Liver (tissue), 9 donors: ENCODE data around the gene AP1M2. TPM values are rescaled to one million over a fixed set of nuclear protein-coding genes. Genes with fewer than 3 reads are reported as not detected.
A peak's percentile ranks its signal among the peaks of the same experiment; 100 is the strongest.

Source experiments
- DNase-seq: peaks from one replicate; pipeline ENCODE4 v3.0.0-alpha.2; 2017; ENCODE audit warnings: low spot score
- H3K27ac ChIP-seq, 2 donors: one replicate each; pipeline ENCODE4 v1.7.0; 2013; ENCODE audit warnings: inconsistent platforms in 2 of 2, low read length in 2 of 2, control low read depth in 1 of 2, low read depth in 1 of 2, mild to moderate bottlenecking in 1 of 2
- H3K27me3 ChIP-seq, 4 donors: one replicate each; pipeline versions ENCODE4 v1.6.1 to v1.7.0; 2013; ENCODE audit warnings: low read length in 3 of 4, inconsistent platforms in 1 of 4, mild to moderate bottlenecking in 1 of 4, moderate library complexity in 1 of 4; ENCODE audit not compliant: control insufficient read depth in 4 of 4, insufficient read depth in 4 of 4
- H3K36me3 ChIP-seq, 4 donors: one replicate each; pipeline versions ENCODE4 v1.6.1 to v1.7.0; 2013; ENCODE audit warnings: low read length in 3 of 4, mild to moderate bottlenecking in 3 of 4, low read depth in 1 of 4, moderate library complexity in 1 of 4; ENCODE audit not compliant: control insufficient read depth in 4 of 4, insufficient read depth in 3 of 4
- H3K4me1 ChIP-seq, 4 donors: one replicate each; pipeline versions ENCODE4 v1.6.1 to v1.7.0; 2013; ENCODE audit warnings: low read length in 3 of 4, mild to moderate bottlenecking in 3 of 4, moderate library complexity in 1 of 4; ENCODE audit not compliant: control insufficient read depth in 4 of 4, insufficient read depth in 4 of 4
- H3K4me3 ChIP-seq, 3 donors: one replicate each; pipeline versions ENCODE4 v1.6.1 to v1.7.0; 2013; ENCODE audit warnings: low read length in 3 of 3, control low read depth in 1 of 3, low read depth in 1 of 3, mild to moderate bottlenecking in 1 of 3
- H3K9ac ChIP-seq, 2 donors: one replicate each; pipeline ENCODE4 v1.7.0; 2013; ENCODE audit warnings: low read length in 2 of 2, mild to moderate bottlenecking in 2 of 2, moderate library complexity in 2 of 2, control low read depth in 1 of 2, low read depth in 1 of 2
- H3K9me3 ChIP-seq, 4 donors: one replicate each; pipeline versions ENCODE4 v1.6.1 to v1.7.0; 2013; ENCODE audit warnings: low read length in 3 of 4; ENCODE audit not compliant: control insufficient read depth in 4 of 4
- CTCF ChIP-seq: fragments of 150-350 bp; IDR thresholded peaks from 2 replicates; pipeline ENCODE4 v1.5.1; 2017; ENCODE audit warnings: improper control_type of control experiment, low read depth, low read length; ENCODE audit not compliant: missing input control
- EGR1 ChIP-seq, 2 donors: IDR thresholded peaks; 2 replicates each; pipeline ENCODE4 v1.6.1; 2016 to 2018; ENCODE audit warnings: antibody characterized with exemption in 2 of 2, low read depth in 2 of 2
- FOXA1 ChIP-seq: IDR thresholded peaks from 2 replicates; pipeline ENCODE4 v1.6.1; 2016; ENCODE audit warnings: antibody characterized with exemption
- FOXA2 ChIP-seq: IDR thresholded peaks from 2 replicates; pipeline ENCODE4 v1.6.1; 2016; ENCODE audit warnings: antibody characterized with exemption
- GABPA ChIP-seq, 2 donors: IDR thresholded peaks in 1 of 2; conservative IDR thresholded peaks in 1 of 2; 2 replicates each; pipeline ENCODE4 v1.6.1; 2016; ENCODE audit warnings: antibody characterized with exemption in 2 of 2, mild to moderate bottlenecking in 1 of 2, moderate library complexity in 1 of 2
- HNF4A ChIP-seq, 2 donors: conservative IDR thresholded peaks; 2 replicates each; pipeline ENCODE4 v1.6.1; 2016; ENCODE audit warnings: antibody characterized with exemption in 2 of 2, mild to moderate bottlenecking in 2 of 2
- HNF4G ChIP-seq: IDR thresholded peaks from 2 replicates; pipeline ENCODE4 v1.6.1; 2016; ENCODE audit warnings: antibody characterized with exemption
- JUND ChIP-seq, 2 donors: IDR thresholded peaks; 2 replicates each; pipeline ENCODE4 v1.6.1; 2016; ENCODE audit warnings: antibody characterized with exemption in 2 of 2
- NR2F2 ChIP-seq: IDR thresholded peaks from 2 replicates; pipeline ENCODE4 v1.6.1; 2016; ENCODE audit warnings: antibody characterized with exemption
- RAD21 ChIP-seq, 2 donors: IDR thresholded peaks; 2 replicates each; pipeline ENCODE4 v1.6.1; 2016; ENCODE audit warnings: antibody characterized with exemption in 2 of 2, mild to moderate bottlenecking in 2 of 2
- REST ChIP-seq: IDR thresholded peaks from 2 replicates; pipeline ENCODE4 v1.6.1; 2016; ENCODE audit warnings: antibody characterized with exemption, mild to moderate bottlenecking
- RXRA ChIP-seq, 2 donors: IDR thresholded peaks; 2 replicates each; pipeline ENCODE4 v1.6.1; 2017 to 2018; ENCODE audit warnings: antibody characterized with exemption in 2 of 2, mild to moderate bottlenecking in 1 of 2
- SP1 ChIP-seq: IDR thresholded peaks from 2 replicates; pipeline ENCODE4 v1.6.1; 2018; ENCODE audit warnings: antibody characterized with exemption, mild to moderate bottlenecking
- TAF1 ChIP-seq: conservative IDR thresholded peaks from 2 replicates; pipeline ENCODE4 v1.6.1; 2016; ENCODE audit warnings: antibody characterized with exemption, mild to moderate bottlenecking
- YY1 ChIP-seq: IDR thresholded peaks from 2 replicates; pipeline ENCODE4 v1.6.1; 2016; ENCODE audit warnings: antibody characterized with exemption, mild to moderate bottlenecking
- ZBTB33 ChIP-seq: IDR thresholded peaks from 2 replicates; pipeline ENCODE4 v1.6.1; 2016; ENCODE audit warnings: antibody characterized with exemption
- WGBS: extraction: QIAGEN DNeasy Blood & Tissue Kit; methylation state at CpG from one replicate; pipeline ENCODE4 v1.1.7; 2013; 5-methylcytosine and 5-hydroxymethylcytosine counted together
- polyA plus RNA-seq, 2 donors: library from polyadenylated mRNA; stranded (reverse) in 1 of 2; unstranded in 1 of 2; fragments of 200-250 nt in 1 of 2; fragments of >200 nt in 1 of 2; fragmentation: Nextera tagmentation in 1 of 2; extraction: Ambion mirVana in 1 of 2; gene quantifications; one replicate each; pipeline versions ENCODE4 v1.2.1 to v1.2.3, GENCODE V29; 2013 to 2015
- total RNA-seq, 2 donors: library from RNA; depleted of rRNA; stranded (reverse); fragments of >200 nt; gene quantifications; one replicate each; pipeline ENCODE4 v1.2.3, GENCODE V29; 2014
- TF ChIP-seq, protein P1 (sequence below): IDR thresholded peaks from 2 replicates; pipeline ENCODE4 v1.6.1; 2016; ENCODE audit warnings: antibody characterized with exemption
- TF ChIP-seq, protein P2 (sequence below): IDR thresholded peaks from 2 replicates; pipeline ENCODE4 v1.6.1; 2016; ENCODE audit warnings: antibody characterized with exemption
- donor health status: healthy.
- donor health status: healthy.
- donor health status: healthy.
- donor health status: healthy.
- donor health status: healthy.

AP1M2 gene
- total and polyA plus RNA-seq, 4 donors: 0.42 to 1.3 (median 0.70) TPM

DNA sequence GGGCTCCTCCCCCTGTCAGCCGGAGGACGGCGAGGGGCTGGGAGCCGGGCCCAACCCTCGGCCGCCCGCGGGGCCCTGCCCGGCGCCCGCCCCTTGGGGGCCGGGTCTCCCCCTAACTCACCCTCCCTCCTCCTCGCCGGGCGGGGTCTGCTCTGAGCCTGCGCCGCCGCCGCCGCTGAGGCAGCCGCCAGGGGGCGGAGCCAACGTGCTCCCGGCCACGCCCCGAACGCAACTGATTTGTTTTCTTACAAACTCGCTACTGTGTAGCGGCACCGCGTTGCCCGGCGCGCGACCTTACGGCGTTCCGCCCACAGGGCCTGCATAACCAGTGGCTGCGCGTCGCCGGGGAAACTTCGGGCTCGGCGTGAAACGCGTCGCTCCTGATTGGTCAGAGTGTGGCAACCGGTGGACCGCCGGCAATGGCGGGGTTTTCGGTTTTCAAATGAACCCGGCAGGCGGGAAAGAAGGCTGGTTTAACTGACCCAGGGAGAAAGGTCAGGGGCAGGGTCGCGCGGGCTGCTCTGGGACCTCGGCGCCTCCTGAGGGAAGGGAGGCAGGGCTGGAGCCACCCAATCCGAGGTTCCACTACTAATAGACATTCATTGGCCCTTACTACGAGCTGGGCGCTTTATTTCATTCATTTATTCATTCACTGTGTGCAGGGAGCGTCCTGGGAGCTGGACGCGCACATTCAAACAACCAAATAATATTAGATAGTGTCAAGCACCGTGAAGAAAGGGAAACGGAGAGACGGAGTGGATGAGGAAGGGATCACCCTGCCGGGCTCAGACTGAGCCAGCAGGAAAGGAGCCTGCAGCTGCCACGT, 18.1 kb downstream of the AP1M2 start, which contains the start of gene CDKN2D:
Gene CDKN2D (minus strand): TSS at position 154 of the 826 bp plus-strand sequence. CDS start 326 bp downstream, outside the sequence.
- Histone ChIP-seq H3K9ac (peak within 1 kb of the TSS; percentile 22 to 58), H3K4me1 (peaks cover 13 to 41% (median 23%) of the 10 kb centered on the region in 4 donors), H3K4me3 (peak within 1 kb of the TSS; percentile 54 to 91 (median 55)), H3K9me3 (no peaks in the 10 kb centered on the region), H3K27ac (peak within 1 kb of the TSS; percentile 46 to 65), H3K36me3 (no peaks in the 10 kb centered on the region), H3K27me3 (no peaks in the 10 kb centered on the region)
- TF ChIP-seq REST: peak; percentile 34
- peak; percentile 46 for TF ChIP-seq FOXA1
- TF ChIP-seq JUND (IDR thresholded peaks at IDR 0.05): no peak
- TF ChIP-seq, protein P1, sequence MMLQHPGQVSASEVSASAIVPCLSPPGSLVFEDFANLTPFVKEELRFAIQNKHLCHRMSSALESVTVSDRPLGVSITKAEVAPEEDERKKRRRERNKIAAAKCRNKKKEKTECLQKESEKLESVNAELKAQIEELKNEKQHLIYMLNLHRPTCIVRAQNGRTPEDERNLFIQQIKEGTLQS: no peak
- TF ChIP-seq YY1: peak; percentile 88
- TF ChIP-seq RAD21 (IDR thresholded peaks at IDR 0.05): no peak
- TF ChIP-seq CTCF: peak; percentile 43
- TF ChIP-seq, protein P2, sequence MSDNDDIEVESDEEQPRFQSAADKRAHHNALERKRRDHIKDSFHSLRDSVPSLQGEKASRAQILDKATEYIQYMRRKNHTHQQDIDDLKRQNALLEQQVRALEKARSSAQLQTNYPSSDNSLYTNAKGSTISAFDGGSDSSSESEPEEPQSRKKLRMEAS: peak; percentile 75
- TF ChIP-seq HNF4A (conservative IDR thresholded peaks at IDR 0.05): peak in 1 of 2 donors; percentile 2
- peak; percentile 56 to 72 for TF ChIP-seq RXRA (IDR thresholded peaks at IDR 0.05)
- peak in 1 of 2 donors; percentile 55 for TF ChIP-seq EGR1 (IDR thresholded peaks at IDR 0.05; ENCODE audit: low read depth in 2 of 2)
- TF ChIP-seq FOXA2: no peak
- peak; percentile 77 for TF ChIP-seq ZBTB33
- no peak for TF ChIP-seq TAF1
- TF ChIP-seq HNF4G: no peak
- TF ChIP-seq SP1: peak; percentile 92
- TF ChIP-seq GABPA (IDR thresholded peaks at IDR 0.05 in 1 of 2, conservative IDR thresholded peaks at IDR 0.05 in 1 of 2): peak in 1 of 2 donors; percentile 54
- TF ChIP-seq NR2F2: no peak
- DNase-seq: peak; percentile 99
- WGBS: under 1% methylated on average over 71 of the region's 71 CpGs
